Hypothalamus (tissue), 51 donors: ENCODE results near the gene PRODH2.

Experiments used
- DNase-seq, 51 donors: peaks; one replicate each; lab custom pipeline; 2025; lab: John Stamatoyannopoulos, UW

PRODH2 gene

DNA sequence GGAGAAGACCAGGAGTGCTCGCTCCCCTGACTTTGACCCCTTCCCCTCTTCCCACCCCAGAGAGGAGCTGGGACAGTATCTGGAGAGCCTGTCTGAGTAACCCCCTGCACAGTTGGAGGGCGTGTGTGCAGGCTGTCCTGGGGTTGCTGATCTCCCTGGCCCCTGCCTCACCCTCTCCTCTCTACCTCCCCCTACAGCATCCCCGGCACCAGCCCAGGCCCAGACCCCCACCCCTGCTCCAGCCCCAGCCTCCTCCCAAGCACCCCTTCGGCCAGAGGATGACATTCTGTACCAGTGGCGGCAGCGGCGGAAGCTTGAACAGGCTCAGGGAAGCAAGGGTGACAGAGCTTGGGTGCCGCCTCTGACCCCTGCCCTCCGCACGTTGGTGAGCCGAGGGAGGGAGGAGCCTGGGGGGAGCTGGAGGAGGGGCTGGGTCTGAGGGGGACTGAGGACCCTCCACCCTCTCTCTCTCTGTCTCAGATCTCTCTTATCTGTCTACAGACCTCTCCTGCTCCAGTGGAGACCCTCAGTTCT is 46.0 kb downstream of the PRODH2 start:
- no peak for DNase-seq

DNA sequence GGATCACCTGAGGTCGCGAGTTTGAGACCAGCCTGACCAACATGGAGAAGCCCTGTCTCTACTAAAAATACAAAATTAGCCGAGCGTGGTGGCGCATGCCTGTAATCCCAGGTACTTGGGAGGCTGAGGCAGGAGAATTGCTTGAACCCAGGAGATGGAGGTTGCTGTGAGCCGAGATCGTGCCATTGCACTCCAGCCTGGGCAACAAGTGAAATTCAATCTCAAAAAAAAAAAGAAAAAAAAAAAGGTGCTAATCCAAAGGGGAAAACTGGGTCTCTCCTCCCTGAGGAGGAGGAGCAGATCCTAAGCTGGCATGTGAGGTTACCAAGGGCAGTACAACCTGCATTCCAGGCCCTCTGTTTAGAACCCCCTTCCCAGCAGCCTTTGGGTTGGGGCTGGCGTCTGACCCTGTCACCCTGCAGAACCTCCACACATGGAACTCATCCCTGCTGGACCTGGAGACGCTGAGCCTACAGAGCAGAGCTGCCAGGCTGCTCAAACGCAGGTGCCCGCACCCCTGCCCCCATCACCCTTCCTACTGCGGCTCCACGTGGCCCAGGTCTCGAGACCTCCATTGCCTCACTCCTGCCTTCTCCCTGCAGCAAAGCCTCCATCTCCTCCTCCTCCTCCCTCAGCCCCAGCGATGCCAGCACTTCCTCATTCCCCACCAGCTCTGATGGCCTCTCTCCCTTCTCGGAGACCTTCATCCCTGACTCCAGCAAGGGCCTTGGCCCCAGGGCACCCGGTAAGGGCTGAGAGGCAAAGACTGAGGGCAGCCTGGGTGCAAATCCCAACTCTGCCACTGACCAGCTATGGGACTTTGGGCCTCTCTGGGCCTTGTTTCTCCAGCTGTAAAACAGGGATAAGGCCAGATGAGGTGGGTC is 48.0 kb downstream of the PRODH2 start:
- no peak for DNase-seq

- no peak for DNase-seq
Measured at GRCh38 chr19:35760711-35761349, 51.8 kb downstream of the PRODH2 start.

- no peak for DNase-seq
Measured at GRCh38 chr19:35759697-35760096, 52.9 kb downstream of the PRODH2 start.

DNA sequence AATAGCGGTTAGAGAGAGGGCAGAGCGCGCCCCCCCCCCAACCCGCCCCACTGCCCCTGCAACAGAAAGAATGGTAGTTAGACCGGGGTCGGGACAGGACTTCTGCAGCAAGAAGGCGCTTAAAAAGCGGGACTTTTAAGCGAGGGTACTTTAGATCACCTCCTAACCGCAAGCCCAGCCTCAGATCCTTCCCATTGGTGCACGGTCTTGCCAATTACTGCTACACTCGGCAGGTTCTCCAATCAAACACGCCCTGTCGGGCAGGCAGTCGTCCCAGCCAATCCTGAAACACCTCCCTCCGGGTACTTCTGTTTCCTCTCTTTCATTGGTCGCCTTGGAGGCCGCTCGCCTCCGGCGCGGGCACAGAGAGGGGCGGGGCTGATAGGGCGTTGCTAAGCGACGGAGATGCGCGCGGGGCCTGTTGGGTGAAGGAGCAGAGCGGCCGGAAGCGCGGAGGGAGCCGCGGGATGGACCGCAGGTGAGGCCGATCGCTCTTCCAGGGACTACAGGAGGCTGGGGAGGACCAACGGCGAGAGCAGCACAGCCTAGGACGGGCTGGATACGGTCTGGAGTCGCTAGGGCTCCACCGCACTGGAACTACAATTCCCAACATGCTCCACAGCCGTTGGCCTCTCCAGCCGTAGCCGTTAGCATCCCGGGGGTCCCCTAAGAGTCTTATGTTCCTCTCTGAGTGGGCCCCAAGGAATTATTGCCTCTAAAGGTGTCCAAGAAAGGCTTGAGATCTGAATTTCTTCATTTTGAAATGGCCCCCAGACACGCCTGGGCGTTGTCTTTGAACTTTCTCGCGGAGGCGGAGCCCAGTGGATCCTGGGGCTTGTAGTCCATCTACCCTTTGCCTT is 54.7 kb downstream of the PRODH2 start, which contains the start of gene PROSER3:
PROSER3 (plus strand) TSS at position 428 of the 860 bp plus-strand sequence; CDS start at position 468, 40 bp downstream.
- DNase-seq: peak; percentile 77 to 99 (median 97)

DNA sequence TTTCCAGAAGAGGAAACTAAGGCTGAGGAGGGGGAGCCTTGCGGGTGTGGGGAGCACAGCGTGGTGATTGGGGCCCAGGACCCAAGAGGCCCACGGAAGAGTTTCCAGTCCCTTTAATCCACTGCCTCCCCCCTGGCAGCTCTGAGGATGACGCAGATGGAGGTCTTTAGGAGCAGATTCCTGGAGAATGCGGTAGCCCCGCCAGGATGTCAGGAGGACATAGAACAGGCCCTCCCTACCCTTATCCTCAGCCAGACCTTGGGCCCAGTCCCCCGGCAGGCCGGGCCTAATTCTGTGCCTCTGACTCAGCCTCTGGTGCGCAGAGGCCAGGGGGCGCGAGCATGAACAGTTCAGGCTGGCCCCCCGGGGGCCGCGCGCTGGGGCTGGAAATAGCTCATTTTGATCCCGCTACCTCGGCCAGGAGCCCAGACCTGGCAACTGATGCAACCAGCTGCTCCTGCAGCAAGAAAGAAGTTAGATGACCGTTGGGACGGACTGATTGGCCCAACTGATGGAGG is 55.4 kb downstream of the PRODH2 start:
- DNase-seq: peak in 23 of 51 donors; percentile 41 to 81 (median 61)

DNA sequence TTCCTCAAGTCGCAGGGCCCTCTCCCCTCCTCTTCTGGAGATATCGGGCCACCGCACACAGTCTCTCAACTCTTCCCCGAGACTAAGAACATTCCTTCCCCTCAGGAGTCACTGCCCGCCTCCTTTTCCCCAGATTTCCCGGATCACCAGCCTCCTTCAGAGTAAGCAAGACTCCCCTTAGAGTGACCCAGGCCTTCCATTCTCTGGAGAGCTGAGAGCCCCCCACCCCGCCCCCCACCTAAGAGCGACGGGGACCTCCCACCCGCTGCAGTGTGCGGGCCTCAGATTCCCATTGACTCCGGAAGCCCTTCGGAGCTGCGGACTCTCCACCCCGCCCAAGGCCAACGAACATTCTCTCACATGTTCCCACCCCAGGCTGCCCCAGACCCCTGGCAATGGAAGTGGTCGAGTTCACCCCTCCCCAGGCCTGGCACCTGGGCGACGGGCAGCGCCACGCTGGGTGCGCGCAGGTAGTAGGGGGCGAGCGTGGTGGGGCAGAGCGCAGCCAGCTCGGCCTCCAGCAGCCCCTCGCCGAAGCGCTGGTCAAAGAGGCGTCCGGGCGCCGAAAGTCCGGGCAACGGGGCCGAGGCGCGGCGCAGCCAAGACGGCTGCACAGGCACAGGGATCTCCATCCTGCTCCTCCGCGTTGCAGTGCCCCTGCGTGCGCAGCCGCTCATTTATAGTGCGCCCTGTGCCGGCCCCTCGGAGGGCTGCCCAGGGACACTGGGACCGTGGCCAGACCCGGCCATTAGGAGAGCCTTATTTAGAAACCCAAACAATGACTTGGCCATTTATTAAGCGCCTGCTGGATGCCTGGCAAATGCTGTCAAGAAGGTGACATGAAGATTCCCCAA is 56.0 kb downstream of the PRODH2 start, which contains the start of gene HSPB6:
HSPB6 (minus strand) TSS at position 653 of the 854 bp plus-strand sequence; CDS start at position 632, 21 bp downstream.
- DNase-seq: peak in 21 of 51 donors; percentile 13 to 43 (median 30)

- peak in 1 of 51 donors; percentile 9 for DNase-seq
Measured at GRCh38 chr19:35755550-35756376, 56.9 kb downstream of the PRODH2 start.

- DNase-seq: no peak
Measured at GRCh38 chr19:35755131-35755549, 57.5 kb downstream of the PRODH2 start.

GRCh38 chr19:35754370-35755130 is 58.1 kb downstream of the PRODH2 start:
- no peak for DNase-seq

GRCh38 chr19:35753634-35754369 is 58.8 kb downstream of the PRODH2 start:
- no peak for DNase-seq

DNA sequence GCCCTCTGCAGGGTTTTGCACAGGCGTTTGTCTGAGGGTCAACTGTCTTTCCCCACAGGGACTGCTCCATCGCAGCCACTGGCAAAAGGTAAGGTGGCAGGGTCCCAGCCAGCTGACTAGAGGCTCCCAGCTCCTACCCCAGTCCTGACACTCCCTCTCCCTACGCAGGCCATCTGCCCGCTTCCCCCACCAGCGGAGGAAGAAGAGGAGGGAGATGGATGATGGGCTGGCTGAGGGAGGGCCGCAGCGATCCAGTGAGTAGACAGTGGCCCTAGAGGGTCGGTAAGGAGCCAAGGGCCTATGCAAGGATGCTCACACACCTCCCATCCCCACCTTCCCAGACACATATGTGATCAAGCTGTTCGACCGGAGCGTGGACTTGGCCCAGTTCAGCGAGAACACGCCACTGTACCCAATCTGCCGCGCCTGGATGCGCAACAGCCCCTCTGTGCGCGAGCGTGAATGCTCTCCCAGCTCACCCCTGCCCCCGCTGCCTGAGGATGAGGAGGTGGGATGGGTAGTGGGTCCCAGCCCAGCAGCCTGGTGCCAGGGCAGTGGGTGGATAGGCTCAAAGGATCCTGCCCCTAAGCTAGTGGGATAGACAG is 59.8 kb downstream of the PRODH2 start:
- no peak for DNase-seq

DNA sequence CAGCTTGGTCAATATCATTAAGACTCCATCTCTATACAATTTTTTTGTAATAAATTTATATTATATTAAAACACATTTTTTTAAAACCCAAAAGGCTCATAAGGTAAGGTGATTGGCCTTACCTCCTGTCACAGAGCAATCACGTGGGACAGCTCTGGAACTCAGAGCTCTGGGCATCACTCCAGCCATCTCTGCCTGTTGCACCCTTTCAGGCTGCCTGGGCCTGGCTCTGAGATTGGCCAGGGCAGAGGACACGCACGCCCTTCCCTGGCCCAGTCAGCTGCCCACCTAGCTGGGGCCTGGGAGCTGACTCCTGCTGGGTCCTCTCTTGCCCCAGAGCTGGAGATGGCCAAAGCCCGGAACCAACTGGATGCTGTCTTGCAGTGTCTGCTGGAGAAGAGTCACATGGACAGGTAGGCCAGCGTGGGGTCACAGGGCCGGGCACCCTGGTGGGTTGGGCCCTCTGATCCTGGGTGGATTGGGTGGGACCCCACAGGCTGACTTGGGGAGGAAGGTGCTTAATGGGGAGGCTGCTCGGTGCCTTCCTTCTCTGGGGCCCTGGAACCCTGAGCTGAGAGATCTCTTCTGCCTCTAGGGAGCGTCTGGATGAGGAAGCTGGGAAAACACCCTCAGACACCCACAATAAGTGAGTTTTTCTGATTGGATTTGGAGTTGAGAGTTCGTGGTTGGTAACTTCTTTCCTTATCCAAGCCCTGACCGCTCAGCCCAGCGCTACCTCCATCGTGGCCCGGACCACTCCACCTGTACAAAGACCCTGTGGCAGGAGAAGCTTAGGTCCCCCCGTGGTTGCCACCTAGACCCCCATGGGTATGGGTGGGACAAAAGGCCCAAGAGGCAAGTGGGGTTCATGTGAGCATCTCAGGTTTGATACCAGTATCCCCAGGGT is 60.6 kb downstream of the PRODH2 start:
- no peak for DNase-seq

DNA sequence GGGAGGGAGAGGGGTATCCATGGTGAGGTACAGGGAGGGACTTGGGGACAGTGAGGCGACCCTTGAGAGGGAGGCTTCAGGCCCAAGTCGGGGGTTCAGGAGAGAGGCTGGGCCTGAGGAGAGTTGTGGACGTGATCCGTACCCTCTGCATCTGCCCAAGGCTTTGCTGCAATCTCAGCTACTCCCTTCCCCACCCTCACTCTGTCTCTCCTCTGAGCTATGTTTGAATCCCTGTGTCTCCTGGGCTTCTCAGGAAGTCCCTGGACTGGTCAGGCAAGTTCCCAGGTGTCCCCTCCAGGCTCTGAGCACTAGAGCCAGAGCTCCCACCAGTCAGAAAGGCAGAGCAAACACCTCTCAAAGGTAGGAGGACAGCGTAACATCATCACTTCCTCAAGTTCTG is 62.5 kb downstream of the PRODH2 start:
- no peak for DNase-seq
